Parathyroid adenoma (tissue), 2 donors: Measurements from ENCODE around the gene TNRC6B.
"Not testable (repeated sequence)": the region's sequence is repeated elsewhere in the genome, so short reads cannot be mapped to it uniquely, and the experiment has no call there.

Source experiments
- H2AFZ ChIP-seq: fragments of 300-600 bp; sonication (generic); one replicate; pipeline ENCODE4 v1.7.0; 2017; ENCODE audit warnings: antibody characterized with exemption, mild to moderate bottlenecking
- H3K27ac ChIP-seq: fragments of 300-600 bp; sonication (generic); one replicate; pipeline ENCODE4 v1.7.0; 2017
- H3K27me3 ChIP-seq: fragments of 300-600 bp; sonication (generic); one replicate; pipeline ENCODE4 v1.7.0; 2017; ENCODE audit warnings: low read length; ENCODE audit not compliant: control insufficient read depth, insufficient read depth
- H3K36me3 ChIP-seq: fragments of 300-600 bp; sonication (generic); one replicate; pipeline ENCODE4 v1.7.0; 2017; ENCODE audit warnings: low read length; ENCODE audit not compliant: control insufficient read depth, insufficient read depth
- H3K4me1 ChIP-seq: fragments of 300-600 bp; sonication (generic); one replicate; pipeline ENCODE4 v1.7.0; 2017; ENCODE audit warnings: control low read depth
- H3K4me2 ChIP-seq: fragments of 300-600 bp; sonication (generic); one replicate; pipeline ENCODE4 v1.7.0; 2017; ENCODE audit warnings: low read length
- H3K4me3 ChIP-seq: fragments of 300-600 bp; sonication (generic); one replicate; pipeline ENCODE4 v1.7.0; 2017; ENCODE audit warnings: low read depth, low read length
- H3K79me2 ChIP-seq: fragments of 300-600 bp; sonication (generic); one replicate; pipeline ENCODE4 v1.7.0; 2017; ENCODE audit warnings: control low read depth
- H3K9ac ChIP-seq: fragments of 300-600 bp; sonication (generic); one replicate; pipeline ENCODE4 v1.7.0; 2017; ENCODE audit warnings: mild to moderate bottlenecking
- H3K9me3 ChIP-seq: fragments of 300-600 bp; sonication (generic); one replicate; pipeline ENCODE4 v1.7.0; 2017; ENCODE audit warnings: low read length; ENCODE audit not compliant: control insufficient read depth
- CTCF ChIP-seq: fragments of 300-600 bp; sonication (generic); IDR thresholded peaks from one replicate; pipeline ENCODE4 v1.7.0; 2017; ENCODE audit warnings: antibody characterized with exemption, mild to moderate bottlenecking
- donor health status: primary hyperparathyroidism.

Gene TNRC6B

GRCh38 chr22:40190501-40190900 lies 12.8 kb downstream of the TNRC6B start:
- no peak overlapping the region for H3K27ac ChIP-seq
- no peak overlapping the region for H2AFZ ChIP-seq
- H3K4me2 ChIP-seq = no peak overlapping the region
- H3K36me3 ChIP-seq = no peaks in the 10 kb centered on the region
- peaks cover 16% of the 10 kb centered on the region for H3K79me2 ChIP-seq
- peaks cover 7% of the 10 kb centered on the region for H3K4me1 ChIP-seq
- no peak for TF ChIP-seq CTCF
- no peak overlapping the region for H3K4me3 ChIP-seq
- H3K9me3 ChIP-seq = no peaks in the 10 kb centered on the region
- no peak overlapping the region for H3K9ac ChIP-seq
- H3K27me3 ChIP-seq = no peaks in the 10 kb centered on the region

GRCh38 chr22:40193429-40194421 lies 16.0 kb downstream of the TNRC6B start:
- Histone ChIP-seq H3K27me3 (no peaks in the 10 kb centered on the region), H3K4me3 (no peak overlapping the region), H3K9me3 (no peaks in the 10 kb centered on the region), H3K4me2 (no peak overlapping the region), H3K79me2 (peaks cover 9% of the 10 kb centered on the region), H3K36me3 (no peaks in the 10 kb centered on the region), H3K9ac (no peak overlapping the region), H3K4me1 (peaks cover 7% of the 10 kb centered on the region), H2AFZ (no peak overlapping the region), H3K27ac (no peak overlapping the region)
- TF ChIP-seq CTCF = no peak

GRCh38 chr22:40194656-40195055 lies 16.9 kb downstream of the TNRC6B start:
- Histone ChIP-seq H3K4me3 (no peak overlapping the region), H3K4me1 (peaks cover 7% of the 10 kb centered on the region), H3K4me2 (no peak overlapping the region), H3K79me2 (peaks cover 9% of the 10 kb centered on the region), H3K36me3 (no peaks in the 10 kb centered on the region), H3K9ac (no peak overlapping the region), H2AFZ (no peak overlapping the region), H3K9me3 (no peaks in the 10 kb centered on the region), H3K27me3 (no peaks in the 10 kb centered on the region), H3K27ac (no peak overlapping the region)
- TF ChIP-seq CTCF = no peak

- Histone ChIP-seq H3K27ac (no peak overlapping the region), H3K4me1 (peaks cover 4% of the 10 kb centered on the region), H3K9ac (no peak overlapping the region), H3K79me2 (peaks cover 5% of the 10 kb centered on the region), H3K4me3 (no peak overlapping the region), H3K27me3 (no peaks in the 10 kb centered on the region), H3K4me2 (no peak overlapping the region), H3K36me3 (no peaks in the 10 kb centered on the region), H3K9me3 (no peaks in the 10 kb centered on the region), H2AFZ (no peak overlapping the region)
- TF ChIP-seq CTCF = no peak
Measured at GRCh38 chr22:40196628-40197360, 19.1 kb downstream of the TNRC6B start.

- H3K4me3 ChIP-seq, H3K9me3 ChIP-seq, H3K4me2 ChIP-seq, H3K36me3 ChIP-seq, H3K27me3 ChIP-seq, H3K4me1 ChIP-seq, H3K79me2 ChIP-seq, H3K27ac ChIP-seq, H2AFZ ChIP-seq, H3K9ac ChIP-seq: not testable (repeated sequence)
Measured at GRCh38 chr22:40197421-40197820, 19.7 kb downstream of the TNRC6B start.
